HEK293 (cell line): ENCODE measurements around the gene C2orf72.

Experiments used
- ZEB2 ChIP-seq: fragments of 450-650 bp; formaldehyde crosslinking; IDR thresholded peaks from 2 replicates; pipeline ENCODE4 v1.5.1; 2016; ENCODE audit warnings: missing biosample characterization, missing genetic modification characterization
- ZNF274 ChIP-seq, 2 experiments: fragments of 200-500 bp in 1 of 2; fragments of 450-650 bp in 1 of 2; sonication (Bioruptor generic) in 1 of 2; formaldehyde crosslinking in 1 of 2; IDR thresholded peaks; 2 replicates each; pipeline versions ENCODE4 v1.5.1 to v1.6.1; 2014 to 2016; ENCODE audit warnings: borderline replicate concordance in 1 of 2, inconsistent platforms in 1 of 2, low read length in 1 of 2, missing biosample characterization in 1 of 2, missing genetic modification characterization in 1 of 2
- ZNF354C ChIP-seq: fragments of 450-650 bp; formaldehyde crosslinking; IDR thresholded peaks from 2 replicates; pipeline ENCODE4 v1.5.1; 2016; ENCODE audit warnings: missing biosample characterization, missing genetic modification characterization, low read depth, borderline replicate concordance

DNA sequence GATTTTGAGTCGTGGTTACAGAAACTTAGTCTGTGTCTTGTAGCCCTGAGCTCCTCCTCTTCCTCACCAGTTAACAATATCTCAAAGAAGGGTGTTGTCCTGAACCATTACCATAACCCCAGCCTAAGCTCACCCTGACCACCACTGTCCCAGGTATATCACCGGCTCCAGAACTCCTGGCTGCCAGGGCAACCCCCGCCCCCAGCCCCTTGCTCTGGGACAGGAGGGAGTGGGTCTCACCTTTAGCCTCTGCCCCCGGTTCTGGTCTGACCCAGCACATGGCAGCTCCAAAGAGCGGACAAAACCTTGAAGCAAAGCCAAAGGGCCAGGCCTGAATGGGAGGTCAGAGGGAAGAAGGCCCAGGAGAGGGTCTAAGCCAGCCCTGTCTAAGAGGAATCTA is 13.8 kb downstream of the C2orf72 start:
- TF ChIP-seq ZEB2 (tag by site-specific recombination) (no peak), ZNF354C (no peak), ZNF274 (IDR thresholded peaks at IDR 0.05; ENCODE audit: low read length) (no peak), ZNF274 (tag by site-specific recombination; IDR thresholded peaks at IDR 0.05; ENCODE audit: borderline replicate concordance) (no peak)
